ENCODE data around the gene SCGB1A1.
"Not testable (repeated sequence)": the region's sequence is repeated elsewhere in the genome, so short reads cannot be mapped to it uniquely, and the experiment has no call there.

Gene SCGB1A1

GRCh38 chr11:62444236-62444833 is 25.5 kb downstream of the SCGB1A1 start:
- no peak for TF ChIP-seq ZNF274 (IDR thresholded peaks at IDR 0.05; ENCODE audit: low read depth, low read length)
- H3K4me3 ChIP-seq (ENCODE audit: low read length), result no peak overlapping the region

GRCh38 chr11:62444835-62445234 is 26.0 kb downstream of the SCGB1A1 start:
- TF ChIP-seq ZNF274 (IDR thresholded peaks at IDR 0.05; ENCODE audit: low read depth, low read length), result no peak

GRCh38 chr11:62445314-62445740 is 26.5 kb downstream of the SCGB1A1 start:
- TF ChIP-seq ZNF274 (IDR thresholded peaks at IDR 0.05; ENCODE audit: low read depth, low read length), result no peak
- no peak overlapping the region for H3K4me3 ChIP-seq (ENCODE audit: low read length)

More at GRCh38 chr11:62444835-62445234, 26.0 kb downstream of the SCGB1A1 start:
- no peak overlapping the region for H3K4me3 ChIP-seq (ENCODE audit: low read length)

- no peak for TF ChIP-seq ZNF274 (IDR thresholded peaks at IDR 0.05; ENCODE audit: low read depth, low read length)
Measured at GRCh38 chr11:62446091-62446490, 27.3 kb downstream of the SCGB1A1 start.

GRCh38 chr11:62449451-62449851 is 30.6 kb downstream of the SCGB1A1 start:
- TF ChIP-seq ZNF274 (IDR thresholded peaks at IDR 0.05; ENCODE audit: low read depth, low read length), result no peak
- no peak overlapping the region for H3K4me3 ChIP-seq (ENCODE audit: low read length)

More at GRCh38 chr11:62446091-62446490, 27.3 kb downstream of the SCGB1A1 start:
- no peak overlapping the region for H3K4me3 ChIP-seq (ENCODE audit: low read length)

- not testable (repeated sequence) for H3K4me3 ChIP-seq (ENCODE audit: low read length)
Measured at GRCh38 chr11:62449912-62450311, 31.1 kb downstream of the SCGB1A1 start.

GRCh38 chr11:62450543-62451240 is 31.9 kb downstream of the SCGB1A1 start:
- no peak overlapping the region for H3K4me3 ChIP-seq (ENCODE audit: low read length)
- TF ChIP-seq ZNF274 (IDR thresholded peaks at IDR 0.05; ENCODE audit: low read depth, low read length), result no peak

GRCh38 chr11:62451241-62451621 is 32.4 kb downstream of the SCGB1A1 start:
- TF ChIP-seq ZNF274 (IDR thresholded peaks at IDR 0.05; ENCODE audit: low read depth, low read length), result no peak
- H3K4me3 ChIP-seq (ENCODE audit: low read length), result no peak overlapping the region

- TF ChIP-seq ZNF274 (IDR thresholded peaks at IDR 0.05; ENCODE audit: low read depth, low read length), result no peak
- H3K4me3 ChIP-seq (ENCODE audit: low read length), result no peak overlapping the region
Measured at GRCh38 chr11:62452261-62452660, 33.4 kb downstream of the SCGB1A1 start.

- H3K4me3 ChIP-seq (ENCODE audit: low read length), result no peak overlapping the region
- TF ChIP-seq ZNF274 (IDR thresholded peaks at IDR 0.05; ENCODE audit: low read depth, low read length), result no peak
Measured at GRCh38 chr11:62452839-62453468, 34.1 kb downstream of the SCGB1A1 start.

- no peak overlapping the region for H3K4me3 ChIP-seq (ENCODE audit: low read length)
- no peak for TF ChIP-seq ZNF274 (IDR thresholded peaks at IDR 0.05; ENCODE audit: low read depth, low read length)
Measured at GRCh38 chr11:62456630-62457029, 37.8 kb downstream of the SCGB1A1 start.

- H3K4me3 ChIP-seq (ENCODE audit: low read length), result no peak overlapping the region
- TF ChIP-seq ZNF274 (IDR thresholded peaks at IDR 0.05; ENCODE audit: low read depth, low read length), result no peak
Measured at GRCh38 chr11:62457478-62457877, 38.6 kb downstream of the SCGB1A1 start.

- TF ChIP-seq ZNF274 (IDR thresholded peaks at IDR 0.05; ENCODE audit: low read depth, low read length), result no peak
- H3K4me3 ChIP-seq (ENCODE audit: low read length), result no peak overlapping the region
Measured at GRCh38 chr11:62458212-62459002, 39.6 kb downstream of the SCGB1A1 start.

- TF ChIP-seq ZNF274 (IDR thresholded peaks at IDR 0.05; ENCODE audit: low read depth, low read length), result no peak
- no peak overlapping the region for H3K4me3 ChIP-seq (ENCODE audit: low read length)
Measured at GRCh38 chr11:62459080-62459479, 40.2 kb downstream of the SCGB1A1 start.
